ENCODE measurements around the gene MSI2.

The MSI2 gene

GRCh38 chr17:57255776-57256681 is at the start of gene MSI2:
MSI2 (plus strand) TSS chr17:57256523; CDS start chr17:57256743, 220 bp downstream.
- DNase-seq (ENCODE audit: low read depth): peak; percentile 81
- no peak for TF ChIP-seq CTCF (IDR thresholded peaks at IDR 0.05; ENCODE audit: insufficient read depth, low read depth, low read length, missing control alignments)
- peak within 1 kb of the TSS; percentile 76 for H3K4me3 ChIP-seq (ENCODE audit: low read length)

GRCh38 chr17:57206928-57207327 is 49.4 kb upstream of the MSI2 start:
- DNase-seq (ENCODE audit: low read depth): no peak
- no peak for TF ChIP-seq CTCF (IDR thresholded peaks at IDR 0.05; ENCODE audit: insufficient read depth, low read depth, low read length, missing control alignments)
- H3K4me3 ChIP-seq (ENCODE audit: low read length): no peak overlapping the region

- TF ChIP-seq CTCF (IDR thresholded peaks at IDR 0.05; ENCODE audit: insufficient read depth, low read depth, low read length, missing control alignments): no peak
These were observed 48.9 kb upstream of the MSI2 start for GRCh38 chr17:57207396-57207795.

GRCh38 chr17:57210224-57210553 is 46.1 kb upstream of the MSI2 start:
- no peak for TF ChIP-seq CTCF (IDR thresholded peaks at IDR 0.05; ENCODE audit: insufficient read depth, low read depth, low read length, missing control alignments)
- DNase-seq (ENCODE audit: low read depth): peak; percentile 76
- no peak overlapping the region for H3K4me3 ChIP-seq (ENCODE audit: low read length)

More at GRCh38 chr17:57207396-57207795, 48.9 kb upstream of the MSI2 start:
- DNase-seq (ENCODE audit: low read depth): no peak
- no peak overlapping the region for H3K4me3 ChIP-seq (ENCODE audit: low read length)

GRCh38 chr17:57210972-57211411 is 45.3 kb upstream of the MSI2 start:
- peak; percentile 52 for DNase-seq (ENCODE audit: low read depth)
- no peak for TF ChIP-seq CTCF (IDR thresholded peaks at IDR 0.05; ENCODE audit: insufficient read depth, low read depth, low read length, missing control alignments)
- H3K4me3 ChIP-seq (ENCODE audit: low read length): no peak overlapping the region

DNA sequence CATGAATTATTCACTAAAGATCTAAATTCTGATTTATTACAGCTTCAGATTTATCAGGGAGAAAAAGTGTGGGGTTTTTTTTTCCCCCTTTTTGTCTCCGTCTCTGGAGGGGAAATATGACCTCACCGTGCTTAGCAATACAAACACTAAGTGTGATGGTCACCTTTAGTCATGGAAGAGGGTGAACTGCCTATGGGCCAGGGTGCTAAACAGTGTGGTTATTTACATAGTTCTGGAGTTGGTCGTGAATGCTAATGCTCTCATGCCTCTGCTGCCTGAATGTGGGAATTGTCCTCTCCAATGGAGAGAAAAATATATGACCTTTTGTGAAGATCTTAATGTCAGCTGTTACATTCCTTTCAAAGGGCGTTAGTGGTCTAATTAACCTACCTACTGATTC is 44.8 kb upstream of the MSI2 start:
- no peak for TF ChIP-seq CTCF (IDR thresholded peaks at IDR 0.05; ENCODE audit: insufficient read depth, low read depth, low read length, missing control alignments)
- no peak overlapping the region for H3K4me3 ChIP-seq (ENCODE audit: low read length)
- DNase-seq (ENCODE audit: low read depth): peak; percentile 73

Measured in epithelial cell of esophagus (primary cell).